ENCODE measurements around the gene ADARB2.

- TF ChIP-seq CTCF (IDR thresholded peaks at IDR 0.05; ENCODE audit: poor library complexity) = no peak
- TF ChIP-seq EZH2 (IDR thresholded peaks at IDR 0.05; ENCODE audit: borderline replicate concordance) = no peak
These were observed 276.3 kb downstream of the ADARB2 start for GRCh38 chr10:1461016-1461415.

Measured in hepatocyte (in vitro differentiated cells).